Measurements from ENCODE around the gene ELK4.

Gene ELK4

GRCh38 chr1:205585835-205586785 is 45.7 kb downstream of the ELK4 start:
- TF ChIP-seq CTCF (IDR thresholded peaks at IDR 0.05) (no peak), ZFX (IDR thresholded peaks at IDR 0.05; ENCODE audit: borderline replicate concordance) (no peak)
- H3K27ac ChIP-seq, result no peak overlapping the region

- TF ChIP-seq CTCF (IDR thresholded peaks at IDR 0.05) (peak; percentile 47; the same call in 1 of the 2 replicates), ZFX (IDR thresholded peaks at IDR 0.05; ENCODE audit: borderline replicate concordance) (no peak)
- no peak overlapping the region for H3K27ac ChIP-seq
Measured at GRCh38 chr1:205585169-205585834, 46.5 kb downstream of the ELK4 start.

- TF ChIP-seq CTCF (IDR thresholded peaks at IDR 0.05) (peak; percentile 79), ZFX (IDR thresholded peaks at IDR 0.05; ENCODE audit: borderline replicate concordance) (no peak)
- H3K27ac ChIP-seq, result no peak overlapping the region
Measured at GRCh38 chr1:205584732-205585131, 47.1 kb downstream of the ELK4 start.

GRCh38 chr1:205583461-205584130 is 48.2 kb downstream of the ELK4 start:
- H3K27ac ChIP-seq, result no peak overlapping the region
- no peak for TF ChIP-seq ZFX (IDR thresholded peaks at IDR 0.05; ENCODE audit: borderline replicate concordance)
- TF ChIP-seq CTCF (IDR thresholded peaks at IDR 0.05), result no peak

- H3K27ac ChIP-seq, result no peak overlapping the region
- no peak for TF ChIP-seq CTCF (IDR thresholded peaks at IDR 0.05)
- no peak for TF ChIP-seq ZFX (IDR thresholded peaks at IDR 0.05; ENCODE audit: borderline replicate concordance)
Measured at GRCh38 chr1:205582471-205583291, 49.1 kb downstream of the ELK4 start.

GRCh38 chr1:205582046-205582445 is 49.8 kb downstream of the ELK4 start:
- H3K27ac ChIP-seq, result no peak overlapping the region
- TF ChIP-seq CTCF (IDR thresholded peaks at IDR 0.05), result no peak
- TF ChIP-seq ZFX (IDR thresholded peaks at IDR 0.05; ENCODE audit: borderline replicate concordance), result no peak

Measured in 22Rv1 (cell line).